Measurements from ENCODE around the gene EDN3. TPM values are rescaled to one million over a fixed set of nuclear protein-coding genes. Genes with fewer than 3 reads are reported as not detected.
A peak's percentile ranks its signal among the peaks of the same experiment; 100 is the strongest.

EDN3 gene
- polyA plus RNA-seq, 4 donors: 5.3 to 8.7 (median 6.0) TPM

DNA sequence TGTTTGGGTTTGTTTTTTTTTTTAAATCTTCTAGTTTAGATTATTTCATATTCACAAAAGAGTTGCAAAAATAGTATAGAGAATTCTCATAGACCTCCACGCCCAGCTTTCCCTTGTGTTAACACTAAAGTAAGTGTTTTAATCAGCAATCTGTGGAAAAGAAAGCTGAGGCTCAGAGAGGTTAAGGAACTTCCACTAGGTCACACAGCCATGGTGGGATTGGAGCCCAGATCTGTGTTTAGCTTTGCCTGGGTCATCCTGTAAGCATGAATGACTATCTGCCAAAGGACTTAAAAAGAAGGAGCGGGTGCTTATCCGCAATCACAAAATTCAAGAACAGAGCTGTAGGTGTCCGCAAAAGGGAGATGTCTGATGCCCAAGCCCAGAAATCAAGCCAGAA, 60.5 kb downstream of the EDN3 start:
- no peak for DNase-seq (ENCODE audit: low read depth in 4 of 4, low spot score in 3 of 4)

DNA sequence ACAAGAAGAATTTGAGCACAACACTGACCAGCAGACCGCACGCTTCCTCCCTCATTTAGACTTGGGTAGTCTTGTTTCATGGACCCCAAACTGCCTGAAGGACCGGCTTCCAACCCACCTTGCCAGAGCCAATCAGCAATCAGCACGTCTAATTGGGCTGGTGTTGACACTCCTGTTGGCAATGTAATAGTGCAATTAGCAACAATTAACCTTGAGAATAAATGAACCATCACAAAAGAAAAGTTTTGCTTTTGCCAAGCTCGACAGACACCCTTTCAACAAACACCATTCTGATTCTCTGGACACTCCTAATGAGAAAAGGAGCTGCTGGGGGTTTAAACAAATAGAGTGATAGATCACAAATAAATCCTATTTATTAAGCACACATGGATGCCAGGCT, 61.0 kb downstream of the EDN3 start:
- DNase-seq (ENCODE audit: low read depth in 4 of 4, low spot score in 3 of 4): no peak

DNA sequence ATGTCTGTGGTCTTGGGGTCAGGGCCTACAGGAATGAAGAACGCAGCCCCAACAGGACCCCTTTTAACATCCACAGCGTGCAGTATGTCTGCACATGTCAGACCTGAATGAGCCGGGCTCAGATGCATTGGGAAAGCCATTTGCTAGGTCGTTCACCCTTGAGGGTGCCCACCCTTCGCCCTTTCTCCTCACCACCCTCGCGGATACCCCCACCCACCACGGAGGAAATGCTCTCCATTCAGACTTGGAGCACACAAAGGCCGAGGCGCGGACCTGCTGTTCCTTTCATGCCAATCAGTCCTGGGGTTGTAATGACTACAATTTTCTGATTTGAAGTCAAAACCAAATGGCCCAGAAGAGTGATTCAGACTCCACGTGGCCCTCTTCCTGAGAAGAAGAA, 62.7 kb downstream of the EDN3 start:
- no peak for DNase-seq (ENCODE audit: low read depth in 4 of 4, low spot score in 3 of 4)

DNA sequence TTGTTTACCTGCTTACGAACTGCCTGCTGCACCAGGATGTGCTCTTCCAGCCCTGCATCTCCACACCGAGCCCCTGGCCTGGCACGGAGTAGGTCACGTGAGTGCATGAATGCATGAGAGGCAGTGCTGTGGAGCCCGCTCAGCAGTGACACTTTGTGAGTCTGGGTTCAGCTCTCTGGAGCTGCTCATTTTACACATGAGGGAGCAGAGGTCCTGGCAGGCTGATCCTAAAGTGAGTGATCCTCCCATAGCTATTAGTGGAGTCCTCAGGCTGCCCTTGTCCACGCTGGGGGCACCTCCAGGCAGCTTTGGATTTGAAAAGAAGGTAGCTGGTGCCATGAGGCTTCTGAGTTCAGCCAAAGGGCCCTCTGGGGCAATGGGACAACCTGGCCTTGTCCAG, 64.2 kb downstream of the EDN3 start:
- peak in 1 of 4 donors; percentile 63 for DNase-seq (ENCODE audit: low read depth in 4 of 4, low spot score in 3 of 4)

DNA sequence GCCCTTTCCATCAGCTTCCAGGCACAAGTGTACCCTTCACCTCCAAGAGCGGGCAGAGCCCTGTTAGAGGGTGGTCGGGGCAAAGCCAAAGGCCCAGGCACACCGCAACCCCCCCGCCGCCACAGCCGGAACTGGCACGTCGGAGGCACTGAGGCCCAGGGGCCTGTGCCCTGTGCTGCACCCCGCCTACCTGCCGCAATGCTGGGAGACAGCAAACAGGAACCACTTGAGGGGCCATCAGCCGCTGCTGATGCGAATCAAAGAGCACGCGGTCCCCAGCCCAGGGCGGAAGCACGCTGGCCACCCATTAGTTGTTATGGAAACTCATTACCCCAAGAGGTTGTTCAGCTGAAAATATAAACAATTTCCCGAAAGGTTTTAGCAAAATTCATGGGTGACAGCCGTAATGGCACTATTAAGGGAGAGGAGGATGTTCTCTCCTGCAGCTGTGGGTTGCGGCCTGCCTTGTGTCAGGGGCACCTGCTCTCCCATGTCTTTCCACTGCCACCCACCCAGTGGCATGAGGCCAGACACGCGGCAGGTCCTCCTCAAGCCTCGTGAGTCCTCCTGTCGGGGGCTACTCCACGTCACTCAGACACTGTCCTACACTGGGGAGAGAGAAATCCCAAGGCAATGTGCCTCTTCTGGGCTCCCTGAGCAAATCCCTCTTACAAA, 65.3 kb downstream of the EDN3 start:
- no peak for DNase-seq (ENCODE audit: low read depth in 4 of 4, low spot score in 3 of 4)

DNA sequence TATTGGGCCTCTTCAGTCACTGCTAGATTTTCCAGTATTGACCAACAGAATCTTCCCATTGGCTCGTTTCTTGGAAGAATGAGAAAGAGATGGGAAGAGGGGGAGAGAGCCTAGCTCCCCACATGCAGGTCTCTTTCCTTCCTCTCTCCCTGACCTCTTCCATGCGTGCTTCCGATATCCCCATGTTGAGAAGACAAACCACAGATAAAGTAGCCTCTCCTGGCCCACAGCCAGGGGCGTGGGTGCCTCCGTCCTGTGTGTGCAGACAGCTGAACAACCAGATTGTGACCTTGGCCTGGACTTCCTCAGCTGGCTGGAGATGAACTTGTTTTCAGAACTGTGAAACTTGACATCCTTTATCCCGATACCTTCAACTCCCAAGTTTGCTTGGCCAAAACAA, 71.0 kb downstream of the EDN3 start:
- DNase-seq (ENCODE audit: low read depth in 4 of 4, low spot score in 3 of 4): no peak

DNA sequence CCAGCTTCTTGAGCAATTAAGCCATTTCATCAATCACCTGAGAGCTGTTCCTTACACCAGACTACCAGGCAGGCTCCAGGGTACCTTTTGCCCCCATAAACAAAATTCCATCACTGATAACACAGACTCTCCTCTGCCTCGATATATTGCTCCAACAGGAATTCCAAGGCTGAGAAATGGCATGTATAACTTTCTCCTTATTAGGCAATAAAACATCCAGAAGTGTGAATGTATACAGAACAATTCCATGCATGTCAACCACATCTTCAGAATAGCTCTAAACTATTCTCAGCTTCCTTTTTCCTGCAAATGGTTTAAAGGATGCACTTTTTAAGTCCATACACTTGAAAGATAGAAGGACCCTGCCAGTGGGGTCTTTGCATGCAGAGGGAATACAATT, 73.8 kb downstream of the EDN3 start:
- DNase-seq (ENCODE audit: low read depth in 4 of 4, low spot score in 3 of 4): no peak

DNA sequence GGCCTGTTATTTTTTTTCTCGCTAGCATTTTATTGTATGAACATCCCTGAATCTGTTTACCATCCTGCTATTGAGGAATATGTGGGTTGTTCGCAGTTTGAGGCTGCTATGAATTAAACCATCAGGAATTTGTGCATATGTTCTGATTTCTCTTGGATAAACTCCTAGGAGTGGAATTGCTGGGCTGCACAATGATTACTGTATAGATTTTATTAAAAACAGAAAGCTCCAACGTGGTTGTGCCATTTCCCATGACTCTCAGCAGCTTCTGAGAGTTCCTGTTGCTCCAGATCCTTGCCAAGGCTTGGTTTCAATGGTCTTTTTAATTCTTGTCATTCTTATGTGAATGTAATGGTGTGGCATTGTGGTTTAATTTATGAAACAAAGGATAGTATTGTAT, 75.1 kb downstream of the EDN3 start:
- DNase-seq (ENCODE audit: low read depth in 4 of 4, low spot score in 3 of 4): no peak

Other genes with a start within 250 kb of the EDN3 start
- under 1 TPM; 0.06 to 0.11 (median 0.09) TPM for gene ZNF831, start 136.8 kb upstream of the EDN3 start, polyA plus RNA-seq (ENCODE audit: insufficient read length in 4 of 4)

Measured in left renal pelvis (tissue), 4 donors.